GM12872 (cell line): Measurements from ENCODE around the gene UBTF.
A peak's percentile ranks its signal among the peaks of the same experiment; 100 is the strongest.

ENCODE experiments used
- TF ChIP-seq, protein P1 (sequence below): IDR thresholded peaks from 3 replicates; pipeline ENCODE4 v1.5.1; 2011; ENCODE audit warnings: low read depth, mild to moderate bottlenecking, low read length, moderate library complexity; ENCODE audit not compliant: insufficient read depth

UBTF gene

GRCh38 chr17:44203731-44204440 is 15.6 kb downstream of the UBTF start:
- TF ChIP-seq, protein P1, sequence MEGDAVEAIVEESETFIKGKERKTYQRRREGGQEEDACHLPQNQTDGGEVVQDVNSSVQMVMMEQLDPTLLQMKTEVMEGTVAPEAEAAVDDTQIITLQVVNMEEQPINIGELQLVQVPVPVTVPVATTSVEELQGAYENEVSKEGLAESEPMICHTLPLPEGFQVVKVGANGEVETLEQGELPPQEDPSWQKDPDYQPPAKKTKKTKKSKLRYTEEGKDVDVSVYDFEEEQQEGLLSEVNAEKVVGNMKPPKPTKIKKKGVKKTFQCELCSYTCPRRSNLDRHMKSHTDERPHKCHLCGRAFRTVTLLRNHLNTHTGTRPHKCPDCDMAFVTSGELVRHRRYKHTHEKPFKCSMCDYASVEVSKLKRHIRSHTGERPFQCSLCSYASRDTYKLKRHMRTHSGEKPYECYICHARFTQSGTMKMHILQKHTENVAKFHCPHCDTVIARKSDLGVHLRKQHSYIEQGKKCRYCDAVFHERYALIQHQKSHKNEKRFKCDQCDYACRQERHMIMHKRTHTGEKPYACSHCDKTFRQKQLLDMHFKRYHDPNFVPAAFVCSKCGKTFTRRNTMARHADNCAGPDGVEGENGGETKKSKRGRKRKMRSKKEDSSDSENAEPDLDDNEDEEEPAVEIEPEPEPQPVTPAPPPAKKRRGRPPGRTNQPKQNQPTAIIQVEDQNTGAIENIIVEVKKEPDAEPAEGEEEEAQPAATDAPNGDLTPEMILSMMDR, result peak; percentile 81

GRCh38 chr17:44202756-44203155 is 16.7 kb downstream of the UBTF start:
- TF ChIP-seq, protein P1, result no peak

DNA sequence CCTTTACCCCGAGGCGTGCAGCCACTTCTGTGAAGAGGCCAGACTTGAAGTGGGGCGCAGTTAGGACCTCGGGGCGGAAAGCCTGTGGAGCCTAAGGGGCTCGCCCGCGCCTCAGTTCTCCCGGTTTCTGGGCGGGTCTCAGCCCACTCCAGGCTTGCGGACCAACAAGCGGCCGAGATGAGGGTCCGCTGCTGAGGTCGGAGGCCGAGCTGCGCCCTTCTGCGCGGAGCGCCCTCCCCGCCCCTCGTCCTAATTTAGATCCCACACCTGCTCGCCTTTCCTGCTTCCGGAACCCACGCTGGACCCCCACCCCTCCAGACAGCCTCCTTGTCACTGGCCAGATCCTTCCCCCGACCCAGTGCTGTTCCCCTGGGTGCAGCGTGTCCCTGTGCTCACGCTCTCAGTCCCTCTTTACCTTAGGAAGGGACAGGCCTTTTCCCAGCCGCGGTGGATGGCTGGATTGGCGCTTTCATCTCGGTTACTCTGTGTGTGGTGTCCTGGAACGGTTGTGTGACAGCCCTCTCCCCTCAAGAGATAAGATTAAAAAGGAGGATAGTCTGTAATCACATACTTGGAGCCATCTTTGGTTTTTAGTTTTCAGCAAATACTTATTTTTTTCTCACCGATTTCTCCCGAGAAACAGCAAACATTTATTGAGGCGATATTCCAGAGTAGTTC is 18.9 kb downstream of the UBTF start:
- TF ChIP-seq, protein P1, result 0 out of 3 replicates have a peak, but pooled peaks have one; percentile 6

- TF ChIP-seq, protein P1, result no peak
Measured at GRCh38 chr17:44199553-44200477, 19.7 kb downstream of the UBTF start, which contains the start of gene ATXN7L3. TSS of gene ATXN7L3 (minus strand) at chr17:44199884. CDS start at chr17:44198070, 1,814 bp downstream.

GRCh38 chr17:44198721-44199552 is 20.5 kb downstream of the UBTF start:
- TF ChIP-seq, protein P1, result no peak

GRCh38 chr17:44197980-44198720 is 21.3 kb downstream of the UBTF start:
- TF ChIP-seq, protein P1, result 0 out of 3 replicates have a peak, but pooled peaks have one; percentile 12
